Measurements from ENCODE around the gene BRMS1.

DNA sequence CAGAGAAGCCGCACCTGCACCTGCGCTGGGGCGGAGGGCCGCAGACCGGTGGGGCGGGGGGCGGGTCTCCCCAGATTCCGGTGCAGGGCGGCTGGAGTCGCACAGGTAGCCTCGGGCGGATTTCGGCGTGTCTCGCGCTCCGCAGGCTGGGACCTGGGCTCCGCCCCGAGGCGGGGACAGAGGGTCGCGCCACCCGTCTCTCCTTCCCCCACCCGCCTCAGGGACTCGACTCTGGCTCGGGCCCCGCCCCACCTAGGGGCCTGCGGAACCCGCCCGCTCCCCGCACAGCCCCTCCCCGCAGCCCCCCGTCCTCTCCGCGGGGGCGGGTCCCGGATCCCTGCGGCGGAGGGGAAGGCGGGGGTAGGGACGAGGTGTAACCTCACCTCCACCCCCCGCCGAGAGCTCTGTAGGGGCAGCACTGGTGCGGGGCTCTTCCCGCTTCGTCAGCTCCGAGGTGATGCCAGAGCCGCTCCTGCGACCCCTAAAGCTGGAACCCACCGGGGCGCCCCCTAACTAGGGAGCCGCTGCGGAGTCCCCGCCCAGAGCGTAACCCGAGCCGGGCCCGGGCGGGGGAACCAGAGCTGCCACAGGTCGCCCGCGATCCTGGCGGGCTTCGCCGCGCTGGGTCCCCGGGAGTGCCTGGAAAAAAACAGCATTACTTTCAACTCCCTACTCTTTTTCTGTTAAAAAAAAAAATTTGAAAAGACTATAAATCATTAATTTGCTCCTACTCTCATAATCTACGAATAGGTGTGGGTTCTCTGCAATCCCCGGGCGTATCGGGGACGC is 26.9 kb upstream of the BRMS1 start, which contains the start of gene SLC29A2:
- no peak for TF ChIP-seq CTCF (IDR thresholded peaks at IDR 0.05)
- no peak for TF ChIP-seq ZFX (IDR thresholded peaks at IDR 0.05; ENCODE audit: borderline replicate concordance)
